Measurements from ENCODE around the gene ICA1.

GRCh38 chr7:8160779-8161345, 101.1 kb downstream of the ICA1 start:
- TF ChIP-seq CTCF (IDR thresholded peaks at IDR 0.05): no peak
- TF ChIP-seq POLR2A (IDR thresholded peaks at IDR 0.05): no peak

Measured in body of pancreas (tissue), 4 donors.